ENCODE measurements around the gene ACOX3.

DNA sequence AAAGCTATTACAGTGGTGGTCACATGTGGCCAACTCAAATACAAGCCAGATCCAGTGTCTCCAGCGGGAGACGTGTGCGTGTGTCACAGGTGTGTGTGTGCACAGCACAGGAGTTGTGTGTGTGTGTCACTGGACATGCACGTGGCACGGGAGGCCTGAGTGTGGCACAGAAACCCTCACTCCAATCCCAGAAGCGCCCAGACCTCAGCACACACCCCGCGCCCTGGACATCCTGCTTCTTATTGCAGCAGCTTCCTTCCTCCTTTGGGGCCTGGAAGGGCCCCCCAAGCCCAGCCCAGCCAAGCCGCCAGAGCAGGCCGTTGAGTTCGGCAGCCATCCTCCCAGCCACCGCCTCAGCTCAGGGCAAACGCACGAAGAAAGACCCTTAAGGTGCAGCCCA is 37.9 kb downstream of the ACOX3 start:
- TF ChIP-seq, protein P1, sequence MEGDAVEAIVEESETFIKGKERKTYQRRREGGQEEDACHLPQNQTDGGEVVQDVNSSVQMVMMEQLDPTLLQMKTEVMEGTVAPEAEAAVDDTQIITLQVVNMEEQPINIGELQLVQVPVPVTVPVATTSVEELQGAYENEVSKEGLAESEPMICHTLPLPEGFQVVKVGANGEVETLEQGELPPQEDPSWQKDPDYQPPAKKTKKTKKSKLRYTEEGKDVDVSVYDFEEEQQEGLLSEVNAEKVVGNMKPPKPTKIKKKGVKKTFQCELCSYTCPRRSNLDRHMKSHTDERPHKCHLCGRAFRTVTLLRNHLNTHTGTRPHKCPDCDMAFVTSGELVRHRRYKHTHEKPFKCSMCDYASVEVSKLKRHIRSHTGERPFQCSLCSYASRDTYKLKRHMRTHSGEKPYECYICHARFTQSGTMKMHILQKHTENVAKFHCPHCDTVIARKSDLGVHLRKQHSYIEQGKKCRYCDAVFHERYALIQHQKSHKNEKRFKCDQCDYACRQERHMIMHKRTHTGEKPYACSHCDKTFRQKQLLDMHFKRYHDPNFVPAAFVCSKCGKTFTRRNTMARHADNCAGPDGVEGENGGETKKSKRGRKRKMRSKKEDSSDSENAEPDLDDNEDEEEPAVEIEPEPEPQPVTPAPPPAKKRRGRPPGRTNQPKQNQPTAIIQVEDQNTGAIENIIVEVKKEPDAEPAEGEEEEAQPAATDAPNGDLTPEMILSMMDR (IDR thresholded peaks at IDR 0.05): no peak
- TF ChIP-seq, protein P2, sequence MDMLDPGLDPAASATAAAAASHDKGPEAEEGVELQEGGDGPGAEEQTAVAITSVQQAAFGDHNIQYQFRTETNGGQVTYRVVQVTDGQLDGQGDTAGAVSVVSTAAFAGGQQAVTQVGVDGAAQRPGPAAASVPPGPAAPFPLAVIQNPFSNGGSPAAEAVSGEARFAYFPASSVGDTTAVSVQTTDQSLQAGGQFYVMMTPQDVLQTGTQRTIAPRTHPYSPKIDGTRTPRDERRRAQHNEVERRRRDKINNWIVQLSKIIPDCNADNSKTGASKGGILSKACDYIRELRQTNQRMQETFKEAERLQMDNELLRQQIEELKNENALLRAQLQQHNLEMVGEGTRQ (IDR thresholded peaks at IDR 0.05): no peak
- TF ChIP-seq POLR2A (IDR thresholded peaks at IDR 0.05; ENCODE audit: low read length) (no peak), CEBPB (IDR thresholded peaks at IDR 0.05) (no peak), PHF8 (IDR thresholded peaks at IDR 0.05; ENCODE audit: borderline replicate concordance, low read depth) (no peak), SREBF2 (IDR thresholded peaks at IDR 0.05) (no peak), HDAC2 (IDR thresholded peaks at IDR 0.05) (no peak)
- TF ChIP-seq, protein P3, sequence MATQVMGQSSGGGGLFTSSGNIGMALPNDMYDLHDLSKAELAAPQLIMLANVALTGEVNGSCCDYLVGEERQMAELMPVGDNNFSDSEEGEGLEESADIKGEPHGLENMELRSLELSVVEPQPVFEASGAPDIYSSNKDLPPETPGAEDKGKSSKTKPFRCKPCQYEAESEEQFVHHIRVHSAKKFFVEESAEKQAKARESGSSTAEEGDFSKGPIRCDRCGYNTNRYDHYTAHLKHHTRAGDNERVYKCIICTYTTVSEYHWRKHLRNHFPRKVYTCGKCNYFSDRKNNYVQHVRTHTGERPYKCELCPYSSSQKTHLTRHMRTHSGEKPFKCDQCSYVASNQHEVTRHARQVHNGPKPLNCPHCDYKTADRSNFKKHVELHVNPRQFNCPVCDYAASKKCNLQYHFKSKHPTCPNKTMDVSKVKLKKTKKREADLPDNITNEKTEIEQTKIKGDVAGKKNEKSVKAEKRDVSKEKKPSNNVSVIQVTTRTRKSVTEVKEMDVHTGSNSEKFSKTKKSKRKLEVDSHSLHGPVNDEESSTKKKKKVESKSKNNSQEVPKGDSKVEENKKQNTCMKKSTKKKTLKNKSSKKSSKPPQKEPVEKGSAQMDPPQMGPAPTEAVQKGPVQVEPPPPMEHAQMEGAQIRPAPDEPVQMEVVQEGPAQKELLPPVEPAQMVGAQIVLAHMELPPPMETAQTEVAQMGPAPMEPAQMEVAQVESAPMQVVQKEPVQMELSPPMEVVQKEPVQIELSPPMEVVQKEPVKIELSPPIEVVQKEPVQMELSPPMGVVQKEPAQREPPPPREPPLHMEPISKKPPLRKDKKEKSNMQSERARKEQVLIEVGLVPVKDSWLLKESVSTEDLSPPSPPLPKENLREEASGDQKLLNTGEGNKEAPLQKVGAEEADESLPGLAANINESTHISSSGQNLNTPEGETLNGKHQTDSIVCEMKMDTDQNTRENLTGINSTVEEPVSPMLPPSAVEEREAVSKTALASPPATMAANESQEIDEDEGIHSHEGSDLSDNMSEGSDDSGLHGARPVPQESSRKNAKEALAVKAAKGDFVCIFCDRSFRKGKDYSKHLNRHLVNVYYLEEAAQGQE (IDR thresholded peaks at IDR 0.05): no peak
- TF ChIP-seq, protein P4, sequence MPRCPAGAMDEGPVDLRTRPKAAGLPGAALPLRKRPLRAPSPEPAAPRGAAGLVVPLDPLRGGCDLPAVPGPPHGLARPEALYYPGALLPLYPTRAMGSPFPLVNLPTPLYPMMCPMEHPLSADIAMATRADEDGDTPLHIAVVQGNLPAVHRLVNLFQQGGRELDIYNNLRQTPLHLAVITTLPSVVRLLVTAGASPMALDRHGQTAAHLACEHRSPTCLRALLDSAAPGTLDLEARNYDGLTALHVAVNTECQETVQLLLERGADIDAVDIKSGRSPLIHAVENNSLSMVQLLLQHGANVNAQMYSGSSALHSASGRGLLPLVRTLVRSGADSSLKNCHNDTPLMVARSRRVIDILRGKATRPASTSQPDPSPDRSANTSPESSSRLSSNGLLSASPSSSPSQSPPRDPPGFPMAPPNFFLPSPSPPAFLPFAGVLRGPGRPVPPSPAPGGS (IDR thresholded peaks at IDR 0.05): no peak
